ENCODE results near the gene CYTH4. TPM values are rescaled to one million over a fixed set of nuclear protein-coding genes. Genes with fewer than 3 reads are reported as not detected.

The CYTH4 gene
- total and polyA plus RNA-seq, 2 of the 13 experiments (the other 11 are each of a cell fraction or from before 2014, with no cell fraction given) = not detected

GRCh38 chr22:37343348-37343747, 61.0 kb downstream of the CYTH4 start (continued):
- TF ChIP-seq TOPORS (CRISPR knock-in tag; IDR thresholded peaks at IDR 0.05) (no peak), RCOR2 (CRISPR knock-in tag; IDR thresholded peaks at IDR 0.05) (no peak)

GRCh38 chr22:37343863-37344734, 61.8 kb downstream of the CYTH4 start:
- intact Hi-C loops (cut with micrococcal nuclease; ENCODE audit: unreplicated experiment) = no loop called here
- FAIRE-seq (no peak), ATAC-seq (no peak), DNase-seq (ENCODE audit: low spot score) (no peak)
- Histone ChIP-seq H3K4me1 (ENCODE audit: insufficient read depth, low read length) (no peaks in the 10 kb centered on the region), H3K4me2 (ENCODE audit: low read depth, low read length) (no peak overlapping the region), H3K9me3 (ENCODE audit: low read length) (no peaks in the 10 kb centered on the region), H4K20me1 (ENCODE audit: insufficient read depth, low read length) (no peaks in the 10 kb centered on the region), H2AFZ (ENCODE audit: low read length) (no peak overlapping the region), H3K79me2 (ENCODE audit: insufficient read depth, low read length) (no peaks in the 10 kb centered on the region), H3K4me3 (replicated peaks in 1 of 3; ENCODE audit: insufficient read depth in 1 of 3, low read depth in 2 of 3, low read length in 3 of 3) (no peak overlapping the region), H3K9ac (ENCODE audit: insufficient read depth, low read depth, low read length) (no peak overlapping the region), H3K36me3 (replicated peaks in 1 of 2; ENCODE audit: control insufficient read depth in 1 of 2, insufficient read depth in 2 of 2, low read length in 2 of 2) (no peaks in the 10 kb centered on the region), H3K27ac (ENCODE audit: extremely low read length, insufficient read depth, low read length) (no peak overlapping the region), H3K27me3 (ENCODE audit: control insufficient read depth in 1 of 2, insufficient read depth in 2 of 2, low read length in 2 of 2) (peaks cover 0 to 28% of the 10 kb centered on the region in 2 experiments; a peak in 3 of 5 replicates)
- WGBS (ENCODE audit: low lambda C conversion rate) = 30% methylated on average over 12 of the region's 17 CpGs
- TF ChIP-seq HNRNPK (IDR thresholded peaks at IDR 0.05; ENCODE audit: low read depth, low read length, poor library complexity, severe bottlenecking) (no peak), SKI (IDR thresholded peaks at IDR 0.05; ENCODE audit: partially characterized antibody) (no peak), HMGA1 (CRISPR knock-in tag; conservative IDR thresholded peaks at IDR 0.05) (no peak), ZNF557 (CRISPR knock-in tag; IDR thresholded peaks at IDR 0.05) (no peak)
- CTCF ChIA-PET (ENCODE audit: low intra/inter-chr PET ratio, low total read pairs) = no interaction called here
- no TSS peak for BruUV-seq (replicated peaks)
- in situ Hi-C loops (cut with HindIII; ENCODE audit: extremely low pct_ligation_motif_present, low pct_unique_long_range_greater_than_20kb) = loop anchor here (5.0 kb wide), 1 partner anchor 33 kb away; no protein-coding TSS in a partner anchor
- POLR2A ChIA-PET = no interaction called here
